H9 (cell line): Measurements from ENCODE around the gene ALG2. TPM values are rescaled to one million over a fixed set of nuclear protein-coding genes. Genes with fewer than 3 reads are reported as not detected.

Experiments used
- DNase-seq: peaks from one replicate; pipeline ENCODE4 v3.0.0-alpha.2; 2017
- H2AFZ ChIP-seq: one replicate; pipeline ENCODE4 v1.6.1; 2013; ENCODE audit warnings: mild to moderate bottlenecking, low read length, control low read depth, moderate library complexity
- H2AK5ac ChIP-seq: 2 replicates; pipeline ENCODE4 v1.6.1; 2013; ENCODE audit warnings: low read length, control low read depth, mixed read lengths; ENCODE audit not compliant: insufficient read length
- H2BK120ac ChIP-seq: one replicate; pipeline ENCODE4 v1.6.1; 2013; ENCODE audit warnings: low read depth, mild to moderate bottlenecking, low read length, control low read depth, inconsistent platforms; ENCODE audit not compliant: poor library complexity, severe bottlenecking
- H2BK12ac ChIP-seq: 2 replicates; pipeline ENCODE4 v1.6.1; 2013; ENCODE audit warnings: low read length, control low read depth, mixed read lengths, low read depth; ENCODE audit not compliant: insufficient read length
- H2BK15ac ChIP-seq: 2 replicates; pipeline ENCODE4 v1.6.1; 2013; ENCODE audit warnings: low read depth, low read length, control low read depth
- H2BK20ac ChIP-seq: one replicate; pipeline ENCODE4 v1.6.1; 2013; ENCODE audit warnings: low read depth, mild to moderate bottlenecking, low read length, control low read depth, inconsistent platforms; ENCODE audit not compliant: poor library complexity, severe bottlenecking
- H2BK5ac ChIP-seq: 2 replicates; pipeline ENCODE4 v1.6.1; 2013; ENCODE audit warnings: low read length, control low read depth, mixed read lengths; ENCODE audit not compliant: insufficient read length
- H3K14ac ChIP-seq: 2 replicates; pipeline ENCODE4 v1.6.1; 2013; ENCODE audit warnings: low read length, control low read depth; ENCODE audit not compliant: insufficient read depth
- H3K18ac ChIP-seq: 2 replicates; pipeline ENCODE4 v1.6.1; 2013; ENCODE audit warnings: low read depth, mild to moderate bottlenecking, mixed read lengths, low read length, control low read depth; ENCODE audit not compliant: insufficient read length
- H3K23ac ChIP-seq: 2 replicates; pipeline ENCODE4 v1.6.1; 2013; ENCODE audit warnings: low read length, control low read depth, mixed read lengths, low read depth; ENCODE audit not compliant: insufficient read length
- H3K23me2 ChIP-seq: 2 replicates; pipeline ENCODE4 v1.6.1; 2013; ENCODE audit warnings: low read depth, mild to moderate bottlenecking, mixed read lengths, low read length, control low read depth; ENCODE audit not compliant: insufficient read length, poor library complexity, severe bottlenecking
- H3K27ac ChIP-seq: 2 replicates; pipeline ENCODE4 v1.5.1; 2013; ENCODE audit warnings: low read length, control low read depth, mixed read lengths, low read depth; ENCODE audit not compliant: insufficient read length
- H3K27me3 ChIP-seq: 2 replicates; pipeline ENCODE4 v1.6.1; 2013; ENCODE audit warnings: low read length, control low read depth, inconsistent platforms; ENCODE audit not compliant: insufficient read depth
- H3K4ac ChIP-seq: 2 replicates; pipeline ENCODE4 v1.6.1; 2013; ENCODE audit warnings: low read depth, mild to moderate bottlenecking, control low read depth, inconsistent platforms, low read length, moderate library complexity
- H3K4me1 ChIP-seq: 2 replicates; pipeline ENCODE4 v1.6.1; 2013; ENCODE audit warnings: low read length, control low read depth, inconsistent platforms; ENCODE audit not compliant: insufficient read depth
- H3K4me2 ChIP-seq: 2 replicates; pipeline ENCODE4 v1.6.1; 2013; ENCODE audit warnings: low read length, control low read depth, mixed read lengths; ENCODE audit not compliant: insufficient read length, insufficient read depth
- H3K56ac ChIP-seq: 2 replicates; pipeline ENCODE4 v1.6.1; 2013; ENCODE audit warnings: low read depth, mild to moderate bottlenecking, mixed read lengths, low read length, control low read depth; ENCODE audit not compliant: insufficient read length
- H3K79me1 ChIP-seq: 2 replicates; pipeline ENCODE4 v1.6.1; 2013; ENCODE audit warnings: low read depth, mild to moderate bottlenecking, moderate library complexity, low read length, control low read depth, inconsistent platforms; ENCODE audit not compliant: insufficient read depth, poor library complexity, severe bottlenecking
- H3K79me2 ChIP-seq: 2 replicates; pipeline ENCODE4 v1.6.1; 2013; ENCODE audit warnings: low read length, control low read depth, inconsistent platforms; ENCODE audit not compliant: insufficient read depth
- H3K9ac ChIP-seq: 2 replicates; pipeline ENCODE4 v1.6.1; 2013; ENCODE audit warnings: low read length, control low read depth, mixed read lengths; ENCODE audit not compliant: insufficient read length; ENCODE audit errors: extremely low read depth
- H3K9me3 ChIP-seq: one replicate; pipeline ENCODE4 v1.6.1; 2013; ENCODE audit warnings: low read depth, low read length, inconsistent platforms; ENCODE audit not compliant: control insufficient read depth
- H3T11ph ChIP-seq: one replicate; pipeline ENCODE4 v1.6.1; 2013; ENCODE audit warnings: mild to moderate bottlenecking, low read length, control low read depth, inconsistent platforms
- H4K20me1 ChIP-seq: one replicate; pipeline ENCODE4 v1.6.1; 2013; ENCODE audit not compliant: control insufficient read depth, insufficient read length, insufficient read depth
- H4K5ac ChIP-seq: 2 replicates; pipeline ENCODE4 v1.6.1; 2013; ENCODE audit warnings: low read depth, mild to moderate bottlenecking, mixed read lengths, low read length, control low read depth; ENCODE audit not compliant: insufficient read length
- H4K8ac ChIP-seq: replicated peaks from 2 replicates; pipeline ENCODE4 v1.6.1; 2013; ENCODE audit warnings: low read length, control low read depth, mixed read lengths, low read depth; ENCODE audit not compliant: insufficient read length
- H4K91ac ChIP-seq: 2 replicates; pipeline ENCODE4 v1.6.1; 2013; ENCODE audit warnings: low read depth, mild to moderate bottlenecking, moderate library complexity, mixed read lengths, low read length, control low read depth; ENCODE audit not compliant: insufficient read length
- H3K27ac Mint-ChIP-seq, 3 experiments: 2 replicates in 2 of 3; 3 replicates in 1 of 3; pipeline ENCODE4 v1.8.0; 2020 to 2021; ENCODE audit warnings: mixed read lengths in 3 of 3, mild to moderate bottlenecking in 1 of 3, moderate library complexity in 1 of 3
- H3K27me3 Mint-ChIP-seq: 2 replicates; pipeline ENCODE4 v1.8.0; 2021; ENCODE audit warnings: low read depth, mild to moderate bottlenecking, moderate library complexity, mixed read lengths
- H3K36me3 Mint-ChIP-seq, 3 experiments: 2 replicates in 2 of 3; 3 replicates in 1 of 3; pipeline ENCODE4 v1.8.0; 2020 to 2021; ENCODE audit warnings: low read depth in 3 of 3, mixed read lengths in 3 of 3; ENCODE audit not compliant: insufficient read depth in 1 of 3
- H3K4me1 Mint-ChIP-seq, 2 experiments: 2 replicates each; pipeline ENCODE4 v1.8.0; 2020; ENCODE audit warnings: mixed read lengths in 2 of 2
- H3K4me3 Mint-ChIP-seq, 2 experiments: 2 replicates in 1 of 2; 3 replicates in 1 of 2; pipeline ENCODE4 v1.8.0; 2020 to 2021; ENCODE audit warnings: mild to moderate bottlenecking in 2 of 2, mixed read lengths in 2 of 2, moderate library complexity in 1 of 2
- H3K9me3 Mint-ChIP-seq, 2 experiments: 2 replicates in 1 of 2; 3 replicates in 1 of 2; pipeline ENCODE4 v1.8.0; 2020; ENCODE audit warnings: mild to moderate bottlenecking in 2 of 2, mixed read lengths in 2 of 2, moderate library complexity in 1 of 2
- CTCF ChIP-seq: fragments of 200-600 bp; sonication (generic); conservative IDR thresholded peaks from 3 replicates; pipeline ENCODE4 v1.8.0; 2021; ENCODE audit warnings: antibody characterized with exemption, mild to moderate bottlenecking
- WGBS: extraction: QIAGEN DNeasy Blood & Tissue Kit; methylation state at CpG from one replicate; pipeline ENCODE4 v1.1.7; 2013; ENCODE audit warnings: missing lambda C conversion rate, low lambda C conversion rate, mixed read lengths; ENCODE audit not compliant: insufficient read length; ENCODE audit errors: extremely low coverage; 5-methylcytosine and 5-hydroxymethylcytosine counted together
- total RNA-seq: library from RNA; stranded (reverse); gene quantifications from 2 replicates; pipeline ENCODE4 v1.2.1, GENCODE V29; 2021

The ALG2 gene
- total RNA-seq, 1 experiment from 2014 or later, result 30.1 TPM

GRCh38 chr9:99241106-99241505 lies 19.4 kb upstream of the ALG2 start:
- H3K23ac ChIP-seq, result no peak overlapping the region
- no peak overlapping the region for H3K27ac ChIP-seq
- H3K4me1 ChIP-seq, result no peaks in the 10 kb centered on the region
- H2AK5ac ChIP-seq, result no peak overlapping the region
- H3K56ac ChIP-seq, result no peak overlapping the region
- no peak overlapping the region for H4K5ac ChIP-seq
- H3K9me3 Mint-ChIP-seq, result no peaks in the 10 kb centered on the region
- no peak overlapping the region for H2BK15ac ChIP-seq
- H2BK20ac ChIP-seq, result no peak overlapping the region
- peaks cover 0 to 4% (median 2%) of the 10 kb centered on the region in 3 experiments; a peak in 4 of 7 replicates for H3K36me3 Mint-ChIP-seq
- no peak for DNase-seq
- no peak overlapping the region for H3T11ph ChIP-seq
- H3K14ac ChIP-seq, result no peak overlapping the region
- H2AFZ ChIP-seq, result no peak overlapping the region
- no peak overlapping the region for H4K91ac ChIP-seq
- no peaks in the 10 kb centered on the region for H4K20me1 ChIP-seq
- no peak overlapping the region for H3K4me2 ChIP-seq
- H3K4ac ChIP-seq, result no peak overlapping the region
- H3K18ac ChIP-seq, result no peak overlapping the region
- no peaks in the 10 kb centered on the region for H3K27me3 Mint-ChIP-seq
- H2BK120ac ChIP-seq, result no peak overlapping the region
- H3K4me3 Mint-ChIP-seq, result no peak overlapping the region
- H3K9ac ChIP-seq, result no peak overlapping the region
- WGBS, result no CpG with 5 or more reads among the region's 7 CpGs
- no peak overlapping the region for H4K8ac ChIP-seq
- H3K27ac Mint-ChIP-seq, result no peak overlapping the region
- no peaks in the 10 kb centered on the region for H3K27me3 ChIP-seq
- no peaks in the 10 kb centered on the region for H3K79me2 ChIP-seq
- H3K23me2 ChIP-seq, result no peaks in the 10 kb centered on the region
- no peaks in the 10 kb centered on the region for H3K79me1 ChIP-seq
- peak; percentile 43; the same call in 1 of the 3 replicates for TF ChIP-seq CTCF
- H2BK5ac ChIP-seq, result no peak overlapping the region
- H2BK12ac ChIP-seq, result no peak overlapping the region
- H3K9me3 ChIP-seq, result no peaks in the 10 kb centered on the region
- no peaks in the 10 kb centered on the region for H3K4me1 Mint-ChIP-seq
